Measurements from ENCODE around the gene ABTB2.

GRCh38 chr11:34162856-34163255 lies 195.0 kb downstream of the ABTB2 start:
- TF ChIP-seq CTCF (conservative IDR thresholded peaks at IDR 0.05 in 1 of 2, IDR thresholded peaks at IDR 0.05 in 1 of 2; ENCODE audit: low read depth in 1 of 2, low read length in 2 of 2) (no peak), EZH2 (IDR thresholded peaks at IDR 0.05; ENCODE audit: low read length, missing control alignments) (no peak)
